ENCODE results near the gene DPM3.

Gene DPM3

GRCh38 chr1:155105604-155106011 is 34.7 kb downstream of the DPM3 start:
- Histone ChIP-seq H3K27me3 (ENCODE audit: insufficient read depth, low read length, poor library complexity, severe bottlenecking) (no peaks in the 10 kb centered on the region), H3K9ac (ENCODE audit: low read depth, low read length, poor library complexity, severe bottlenecking) (no peak overlapping the region), H3K4me2 (ENCODE audit: low read depth, low read length, poor library complexity, severe bottlenecking) (no peak overlapping the region), H3F3A (ENCODE audit: low read depth) (no peaks in the 10 kb centered on the region), H3K9me2 (replicated peaks; ENCODE audit: low read depth, low read length) (no peaks in the 10 kb centered on the region), H3K4me3 (ENCODE audit: low read length, poor library complexity, severe bottlenecking) (no peak overlapping the region), H3K79me2 (ENCODE audit: insufficient read depth, low read length) (no peaks in the 10 kb centered on the region), H3K36me3 (ENCODE audit: insufficient read depth, low read length) (no peaks in the 10 kb centered on the region), H4K20me1 (ENCODE audit: insufficient read depth, low read length, poor library complexity, severe bottlenecking) (no peaks in the 10 kb centered on the region), H3K4me1 (ENCODE audit: insufficient read depth, low read length, poor library complexity, severe bottlenecking) (peaks cover 1% of the 10 kb centered on the region), H2AFZ (ENCODE audit: low read length) (no peak overlapping the region), H3K9me3 (ENCODE audit: insufficient read depth, low read depth, low read length) (no peaks in the 10 kb centered on the region)
- no peak for TF ChIP-seq CTCF (conservative IDR thresholded peaks at IDR 0.05; ENCODE audit: low read length)
- TF ChIP-seq EZH2phosphoT487 (IDR thresholded peaks at IDR 0.05; ENCODE audit: borderline replicate concordance): no peak

DNA sequence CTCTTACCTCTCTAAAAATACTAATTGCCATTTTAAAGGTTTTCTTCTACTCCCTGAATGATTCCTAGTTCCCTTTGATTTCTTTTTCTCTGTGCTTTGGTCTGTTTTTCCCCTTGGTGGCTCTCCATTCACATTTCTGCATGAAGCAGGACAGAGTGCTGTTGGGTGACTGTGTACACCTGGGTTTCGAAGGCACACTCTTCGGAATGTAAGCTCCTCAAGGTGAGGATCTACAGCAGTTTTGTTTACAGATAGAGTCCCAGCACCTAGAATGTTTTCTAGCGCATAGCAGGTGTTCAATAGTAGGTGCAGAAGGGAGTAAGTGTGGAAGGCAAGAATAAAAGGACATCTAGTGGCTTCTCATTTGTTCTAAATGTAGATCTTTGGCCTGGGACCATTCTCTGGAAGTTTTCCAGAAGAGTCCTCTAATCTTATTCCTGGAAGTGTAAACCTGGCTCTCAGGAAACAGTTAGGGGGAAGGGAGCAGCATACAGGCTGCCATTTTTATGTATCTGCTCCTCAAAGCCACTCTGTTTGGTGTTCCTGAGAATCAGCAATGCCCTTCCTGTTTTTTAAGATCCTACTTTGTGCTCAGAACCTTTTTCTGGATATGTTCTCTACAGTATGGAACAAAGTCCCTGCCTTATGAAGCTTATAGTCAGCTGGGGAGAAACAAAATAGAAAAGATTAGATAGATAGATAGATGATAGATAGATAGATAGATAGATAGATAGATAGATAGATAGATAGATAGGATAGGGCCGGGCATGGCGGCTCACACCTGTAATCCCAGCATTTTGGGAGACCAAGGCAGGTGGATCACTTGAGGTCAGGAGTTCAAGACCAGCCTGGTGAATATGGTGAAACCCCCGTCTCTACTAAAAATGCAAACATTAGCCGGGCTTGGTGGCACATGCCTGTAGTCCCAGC is 35.5 kb downstream of the DPM3 start:
- Histone ChIP-seq H3K36me3 (ENCODE audit: insufficient read depth, low read length) (no peaks in the 10 kb centered on the region), H3K4me1 (ENCODE audit: insufficient read depth, low read length, poor library complexity, severe bottlenecking) (no peaks in the 10 kb centered on the region), H3F3A (ENCODE audit: low read depth) (no peaks in the 10 kb centered on the region), H3K4me2 (ENCODE audit: low read depth, low read length, poor library complexity, severe bottlenecking) (no peak overlapping the region), H3K9me3 (ENCODE audit: insufficient read depth, low read depth, low read length) (no peaks in the 10 kb centered on the region), H3K79me2 (ENCODE audit: insufficient read depth, low read length) (no peaks in the 10 kb centered on the region), H3K9ac (ENCODE audit: low read depth, low read length, poor library complexity, severe bottlenecking) (no peak overlapping the region), H2AFZ (ENCODE audit: low read length) (no peak overlapping the region), H3K9me2 (replicated peaks; ENCODE audit: low read depth, low read length) (no peaks in the 10 kb centered on the region), H3K27me3 (ENCODE audit: insufficient read depth, low read length, poor library complexity, severe bottlenecking) (no peaks in the 10 kb centered on the region), H3K4me3 (ENCODE audit: low read length, poor library complexity, severe bottlenecking) (no peak overlapping the region), H4K20me1 (ENCODE audit: insufficient read depth, low read length, poor library complexity, severe bottlenecking) (no peaks in the 10 kb centered on the region)
- no peak for TF ChIP-seq EZH2phosphoT487 (IDR thresholded peaks at IDR 0.05; ENCODE audit: borderline replicate concordance)
- TF ChIP-seq CTCF (conservative IDR thresholded peaks at IDR 0.05; ENCODE audit: low read length): no peak

DNA sequence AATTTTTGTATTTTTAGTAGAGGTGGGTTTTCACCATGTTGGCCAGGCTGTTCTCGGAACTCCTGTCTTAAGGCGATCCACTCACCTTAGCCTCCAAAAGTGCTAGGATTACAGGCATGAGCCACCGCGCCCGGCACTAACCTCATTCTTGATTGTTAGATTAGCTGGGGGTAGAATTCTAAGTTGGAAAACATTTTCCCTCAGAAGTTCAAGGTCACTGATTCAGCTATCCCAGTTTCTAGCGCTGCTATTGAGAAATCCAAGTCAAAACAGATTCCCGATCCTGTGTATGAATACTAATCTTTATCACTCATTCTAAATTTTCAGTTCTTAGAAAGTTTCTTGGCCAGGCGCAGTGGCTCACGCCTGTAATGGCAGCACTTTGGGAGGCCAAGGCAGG is 37.0 kb downstream of the DPM3 start:
- Histone ChIP-seq H3K27me3 (ENCODE audit: insufficient read depth, low read length, poor library complexity, severe bottlenecking) (no peaks in the 10 kb centered on the region), H3F3A (ENCODE audit: low read depth) (no peaks in the 10 kb centered on the region), H3K9me2 (replicated peaks; ENCODE audit: low read depth, low read length) (no peaks in the 10 kb centered on the region), H3K4me2 (ENCODE audit: low read depth, low read length, poor library complexity, severe bottlenecking) (no peak overlapping the region), H2AFZ (ENCODE audit: low read length) (no peak overlapping the region), H3K4me1 (ENCODE audit: insufficient read depth, low read length, poor library complexity, severe bottlenecking) (no peaks in the 10 kb centered on the region), H3K9me3 (ENCODE audit: insufficient read depth, low read depth, low read length) (no peaks in the 10 kb centered on the region), H3K9ac (ENCODE audit: low read depth, low read length, poor library complexity, severe bottlenecking) (no peak overlapping the region), H3K4me3 (ENCODE audit: low read length, poor library complexity, severe bottlenecking) (no peak overlapping the region), H4K20me1 (ENCODE audit: insufficient read depth, low read length, poor library complexity, severe bottlenecking) (no peaks in the 10 kb centered on the region), H3K79me2 (ENCODE audit: insufficient read depth, low read length) (no peaks in the 10 kb centered on the region), H3K36me3 (ENCODE audit: insufficient read depth, low read length) (no peaks in the 10 kb centered on the region)
- TF ChIP-seq CTCF (conservative IDR thresholded peaks at IDR 0.05; ENCODE audit: low read length) (no peak), EZH2phosphoT487 (IDR thresholded peaks at IDR 0.05; ENCODE audit: borderline replicate concordance) (no peak)
